HCT116 (cell line): Measurements from ENCODE around the gene APBB1IP.

Experiments used
- ATF3 ChIP-seq: IDR thresholded peaks from 2 replicates; pipeline ENCODE4 v1.6.1; 2012
- EGR1 ChIP-seq: IDR thresholded peaks from 2 replicates; pipeline ENCODE4 v1.6.1; 2012; ENCODE audit warnings: low read depth
- EZH2 ChIP-seq: fragments of 200-600 bp; sonication (generic); IDR thresholded peaks from 2 replicates; pipeline ENCODE4 v1.6.1; 2017; ENCODE audit warnings: antibody characterized with exemption, mixed run types
- EZH2phosphoT487 ChIP-seq: fragments of 200-600 bp; IDR thresholded peaks from 2 replicates; pipeline ENCODE4 v1.6.1; 2018; ENCODE audit warnings: antibody characterized with exemption, borderline replicate concordance
- FOSL1 ChIP-seq: IDR thresholded peaks from 2 replicates; pipeline ENCODE4 v1.6.1; 2012; ENCODE audit warnings: low read depth
- POLR2A ChIP-seq: IDR thresholded peaks from 2 replicates; pipeline ENCODE4 v1.7.0; 2011; ENCODE audit warnings: borderline replicate concordance; ENCODE audit not compliant: insufficient read depth, insufficient read length; ENCODE audit errors: extremely low read depth
- POLR2AphosphoS5 ChIP-seq: IDR thresholded peaks from 2 replicates; pipeline ENCODE4 v1.6.1; 2011; ENCODE audit warnings: mild to moderate bottlenecking, low read depth, low read length, moderate library complexity
- REST ChIP-seq: IDR thresholded peaks from 2 replicates; pipeline ENCODE4 v1.6.1; 2012; ENCODE audit warnings: low read depth
- SP1 ChIP-seq: IDR thresholded peaks from 2 replicates; pipeline ENCODE4 v1.6.1; 2012; ENCODE audit warnings: low read depth
- TCF7L2 ChIP-seq: IDR thresholded peaks from 2 replicates; pipeline ENCODE4 v1.7.0; 2011; ENCODE audit warnings: borderline replicate concordance, inconsistent platforms; ENCODE audit not compliant: insufficient read depth, insufficient read length; ENCODE audit errors: extremely low read depth
- YY1 ChIP-seq: IDR thresholded peaks from 2 replicates; pipeline ENCODE4 v1.6.1; 2011; ENCODE audit warnings: low read length, low read depth, moderate library complexity, mild to moderate bottlenecking; ENCODE audit not compliant: insufficient replicate concordance; ENCODE audit errors: extremely low read depth
- ZFX ChIP-seq: fragments of 450-650 bp; IDR thresholded peaks from 2 replicates; pipeline ENCODE4 v1.6.1; 2017
- TF ChIP-seq, protein P1 (sequence below), 3 experiments: fragments of 200-600 bp in 1 of 3; sonication (generic) in 1 of 3; IDR thresholded peaks in 2 of 3; conservative IDR thresholded peaks in 1 of 3; 2 replicates each; pipeline ENCODE4 v1.5.1; 2012 to 2017; ENCODE audit warnings: low read depth in 2 of 3, low read length in 2 of 3, antibody characterized with exemption in 1 of 3, borderline replicate concordance in 1 of 3, control low read depth in 1 of 3, mild to moderate bottlenecking in 1 of 3, mixed read lengths in 1 of 3, mixed run types in 1 of 3, moderate library complexity in 1 of 3; ENCODE audit not compliant: insufficient read depth in 1 of 3

GRCh38 chr10:26540601-26541000, 102.5 kb downstream of the APBB1IP start:
- TF ChIP-seq POLR2A (no peak), EZH2phosphoT487 (no peak), TCF7L2 (no peak), EZH2 (no peak), POLR2AphosphoS5 (no peak), EGR1 (no peak), FOSL1 (no peak), SP1 (no peak), ATF3 (no peak), YY1 (no peak), REST (no peak), ZFX (no peak)
- TF ChIP-seq, protein P1, sequence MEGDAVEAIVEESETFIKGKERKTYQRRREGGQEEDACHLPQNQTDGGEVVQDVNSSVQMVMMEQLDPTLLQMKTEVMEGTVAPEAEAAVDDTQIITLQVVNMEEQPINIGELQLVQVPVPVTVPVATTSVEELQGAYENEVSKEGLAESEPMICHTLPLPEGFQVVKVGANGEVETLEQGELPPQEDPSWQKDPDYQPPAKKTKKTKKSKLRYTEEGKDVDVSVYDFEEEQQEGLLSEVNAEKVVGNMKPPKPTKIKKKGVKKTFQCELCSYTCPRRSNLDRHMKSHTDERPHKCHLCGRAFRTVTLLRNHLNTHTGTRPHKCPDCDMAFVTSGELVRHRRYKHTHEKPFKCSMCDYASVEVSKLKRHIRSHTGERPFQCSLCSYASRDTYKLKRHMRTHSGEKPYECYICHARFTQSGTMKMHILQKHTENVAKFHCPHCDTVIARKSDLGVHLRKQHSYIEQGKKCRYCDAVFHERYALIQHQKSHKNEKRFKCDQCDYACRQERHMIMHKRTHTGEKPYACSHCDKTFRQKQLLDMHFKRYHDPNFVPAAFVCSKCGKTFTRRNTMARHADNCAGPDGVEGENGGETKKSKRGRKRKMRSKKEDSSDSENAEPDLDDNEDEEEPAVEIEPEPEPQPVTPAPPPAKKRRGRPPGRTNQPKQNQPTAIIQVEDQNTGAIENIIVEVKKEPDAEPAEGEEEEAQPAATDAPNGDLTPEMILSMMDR (IDR thresholded peaks at IDR 0.05 in 2 of 3, conservative IDR thresholded peaks at IDR 0.05 in 1 of 3; ENCODE audit: borderline replicate concordance in 1 of 3, insufficient read depth in 1 of 3, low read depth in 2 of 3, low read length in 2 of 3), result no peak
